ENCODE results near the gene KPNA4. TPM values are rescaled to one million over a fixed set of nuclear protein-coding genes. Genes with fewer than 3 reads are reported as not detected.
A peak's percentile ranks its signal among the peaks of the same experiment; 100 is the strongest.

Gene KPNA4
- total RNA-seq, 1 experiment from 2014 or later: 76.7 TPM

DNA sequence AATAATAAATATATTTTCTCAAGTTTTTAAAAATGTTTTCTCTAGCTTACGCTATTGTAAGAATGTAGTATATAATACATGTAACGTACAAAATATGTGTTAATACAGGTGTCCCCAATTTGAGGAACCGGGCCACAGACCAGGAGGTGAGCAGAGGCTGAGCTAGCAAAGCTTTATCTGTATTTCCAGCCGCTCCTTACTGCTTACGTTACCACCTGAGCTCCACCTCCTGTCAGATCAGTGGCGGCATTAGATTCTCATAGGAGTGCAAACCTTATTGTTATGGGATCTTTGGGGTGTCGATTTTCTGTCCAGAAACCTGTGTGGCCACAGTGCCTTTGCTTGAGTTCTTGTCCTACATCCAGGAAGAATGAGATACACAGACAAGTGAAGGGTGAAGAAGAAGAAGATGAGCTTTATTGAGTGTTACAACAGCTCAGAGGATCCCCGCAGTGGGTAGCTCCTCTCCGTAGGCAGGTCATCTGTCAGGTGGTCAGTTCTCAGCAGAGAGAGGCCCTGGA, 105.9 kb downstream of the KPNA4 start:
- no peaks in the 10 kb centered on the region for H3K27me3 ChIP-seq (ENCODE audit: insufficient read depth, low read length)
- WGBS (ENCODE audit: extremely low coverage, insufficient read length, low lambda C conversion rate): no CpG with 5 or more reads among the region's 9 CpGs
- TF ChIP-seq, protein P1, sequence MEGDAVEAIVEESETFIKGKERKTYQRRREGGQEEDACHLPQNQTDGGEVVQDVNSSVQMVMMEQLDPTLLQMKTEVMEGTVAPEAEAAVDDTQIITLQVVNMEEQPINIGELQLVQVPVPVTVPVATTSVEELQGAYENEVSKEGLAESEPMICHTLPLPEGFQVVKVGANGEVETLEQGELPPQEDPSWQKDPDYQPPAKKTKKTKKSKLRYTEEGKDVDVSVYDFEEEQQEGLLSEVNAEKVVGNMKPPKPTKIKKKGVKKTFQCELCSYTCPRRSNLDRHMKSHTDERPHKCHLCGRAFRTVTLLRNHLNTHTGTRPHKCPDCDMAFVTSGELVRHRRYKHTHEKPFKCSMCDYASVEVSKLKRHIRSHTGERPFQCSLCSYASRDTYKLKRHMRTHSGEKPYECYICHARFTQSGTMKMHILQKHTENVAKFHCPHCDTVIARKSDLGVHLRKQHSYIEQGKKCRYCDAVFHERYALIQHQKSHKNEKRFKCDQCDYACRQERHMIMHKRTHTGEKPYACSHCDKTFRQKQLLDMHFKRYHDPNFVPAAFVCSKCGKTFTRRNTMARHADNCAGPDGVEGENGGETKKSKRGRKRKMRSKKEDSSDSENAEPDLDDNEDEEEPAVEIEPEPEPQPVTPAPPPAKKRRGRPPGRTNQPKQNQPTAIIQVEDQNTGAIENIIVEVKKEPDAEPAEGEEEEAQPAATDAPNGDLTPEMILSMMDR (conservative IDR thresholded peaks at IDR 0.05): no peak

More for the DNA sequence above, 105.9 kb downstream of the KPNA4 start:
- Histone ChIP-seq H3K23me2 (ENCODE audit: insufficient read length, low read depth, low read length, poor library complexity, severe bottlenecking) (no peaks in the 10 kb centered on the region), H3K9ac (ENCODE audit: extremely low read depth, insufficient read length, low read length) (no peak overlapping the region), H3K79me2 (ENCODE audit: insufficient read depth, low read length) (no peaks in the 10 kb centered on the region), H3K79me1 (ENCODE audit: insufficient read depth, low read depth, low read length, poor library complexity, severe bottlenecking) (no peaks in the 10 kb centered on the region), H4K8ac (replicated peaks; ENCODE audit: insufficient read length, low read depth, low read length) (no peak overlapping the region), H3K4ac (ENCODE audit: low read depth, low read length) (no peak overlapping the region), H4K5ac (ENCODE audit: insufficient read length, low read depth, low read length) (no peak overlapping the region), H2AK5ac (ENCODE audit: insufficient read length, low read length) (no peak overlapping the region), H3K9me3 (ENCODE audit: control insufficient read depth, low read depth, low read length) (no peaks in the 10 kb centered on the region), H4K20me1 (ENCODE audit: control insufficient read depth, insufficient read depth, insufficient read length) (no peaks in the 10 kb centered on the region), H2BK5ac (ENCODE audit: insufficient read length, low read length) (no peak overlapping the region), H3K4me1 (ENCODE audit: insufficient read depth, low read length) (no peaks in the 10 kb centered on the region), H3K14ac (ENCODE audit: insufficient read depth, low read length) (no peak overlapping the region), H3K18ac (ENCODE audit: insufficient read length, low read depth, low read length) (no peak overlapping the region), H4K91ac (ENCODE audit: insufficient read length, low read depth, low read length) (no peak overlapping the region), H2BK120ac (ENCODE audit: low read depth, low read length, poor library complexity, severe bottlenecking) (no peak overlapping the region), H3K56ac (ENCODE audit: insufficient read length, low read depth, low read length) (no peak overlapping the region), H3K27ac (ENCODE audit: insufficient read length, low read depth, low read length) (no peak overlapping the region), H2BK20ac (ENCODE audit: low read depth, low read length, poor library complexity, severe bottlenecking) (no peak overlapping the region), H2BK12ac (ENCODE audit: insufficient read length, low read depth, low read length) (no peak overlapping the region), H3T11ph (ENCODE audit: low read length) (no peak overlapping the region), H2BK15ac (ENCODE audit: low read depth, low read length) (no peak overlapping the region), H2AFZ (ENCODE audit: low read length) (no peak overlapping the region), H3K4me2 (ENCODE audit: insufficient read depth, insufficient read length, low read length) (no peak overlapping the region), H3K23ac (ENCODE audit: insufficient read length, low read depth, low read length) (no peak overlapping the region)
- H3K4me3 Mint-ChIP-seq: no peak overlapping the region
- H3K9me3 Mint-ChIP-seq: peaks cover 0 to 8% of the 10 kb centered on the region in 2 experiments; a peak in 2 of 5 replicates
- H3K4me1 Mint-ChIP-seq: peaks cover 4 to 5% of the 10 kb centered on the region in 2 experiments; a peak in 2 of 4 replicates
- H3K27ac Mint-ChIP-seq: 0 out of 7 replicates have a peak overlapping the region, but pooled peaks of 1 of the 3 experiments have one; percentile 7
- H3K36me3 Mint-ChIP-seq (ENCODE audit: insufficient read depth in 1 of 3, low read depth in 3 of 3): no peaks in the 10 kb centered on the region; a peak in 1 of 7 replicates
- peaks cover 36% of the 10 kb centered on the region for H3K27me3 Mint-ChIP-seq (ENCODE audit: low read depth)
- DNase-seq: no peak
